ENCODE measurements around the gene FOXA1.

Gene FOXA1

GRCh38 chr14:37620856-37621255 lies 25.8 kb upstream of the FOXA1 start:
- Histone ChIP-seq H3K9me3 (replicated peaks; ENCODE audit: low read length) (peaks cover 4% of the 10 kb centered on the region), H3K36me3 (ENCODE audit: insufficient read depth, low read length) (no peaks in the 10 kb centered on the region), H3K4me1 (ENCODE audit: control insufficient read depth, insufficient read depth, low read length) (peaks cover 20% of the 10 kb centered on the region), H3K4me2 (ENCODE audit: low read length) (no peak overlapping the region), H3K4me3 (ENCODE audit: low read length) (no peak overlapping the region), H3K27me3 (ENCODE audit: control insufficient read depth, insufficient read depth, low read length) (no peaks in the 10 kb centered on the region), H3K9ac (ENCODE audit: low read depth, low read length) (no peak overlapping the region)

GRCh38 chr14:37618498-37619028 lies 23.5 kb upstream of the FOXA1 start:
- Histone ChIP-seq H3K4me2 (ENCODE audit: low read length) (no peak overlapping the region), H3K9me3 (replicated peaks; ENCODE audit: low read length) (peaks cover 14% of the 10 kb centered on the region), H3K9ac (ENCODE audit: low read depth, low read length) (no peak overlapping the region), H3K4me1 (ENCODE audit: control insufficient read depth, insufficient read depth, low read length) (peaks cover 16% of the 10 kb centered on the region), H3K36me3 (ENCODE audit: insufficient read depth, low read length) (no peaks in the 10 kb centered on the region), H3K4me3 (ENCODE audit: low read length) (no peak overlapping the region), H3K27me3 (ENCODE audit: control insufficient read depth, insufficient read depth, low read length) (no peaks in the 10 kb centered on the region)

GRCh38 chr14:37617864-37618365 lies 22.9 kb upstream of the FOXA1 start:
- Histone ChIP-seq H3K4me3 (ENCODE audit: low read length) (no peak overlapping the region), H3K9me3 (replicated peaks; ENCODE audit: low read length) (peaks cover 14% of the 10 kb centered on the region), H3K36me3 (ENCODE audit: insufficient read depth, low read length) (no peaks in the 10 kb centered on the region), H3K27me3 (ENCODE audit: control insufficient read depth, insufficient read depth, low read length) (peaks cover 1% of the 10 kb centered on the region), H3K4me1 (ENCODE audit: control insufficient read depth, insufficient read depth, low read length) (peaks cover 9% of the 10 kb centered on the region), H3K9ac (ENCODE audit: low read depth, low read length) (no peak overlapping the region), H3K4me2 (ENCODE audit: low read length) (no peak overlapping the region)

- H3K9me3 ChIP-seq (replicated peaks; ENCODE audit: low read length), result peaks cover 14% of the 10 kb centered on the region
- H3K4me3 ChIP-seq (ENCODE audit: low read length), result no peak overlapping the region
- peaks cover 11% of the 10 kb centered on the region for H3K27me3 ChIP-seq (ENCODE audit: control insufficient read depth, insufficient read depth, low read length)
- H3K4me2 ChIP-seq (ENCODE audit: low read length), result no peak overlapping the region
- no peaks in the 10 kb centered on the region for H3K36me3 ChIP-seq (ENCODE audit: insufficient read depth, low read length)
- H3K9ac ChIP-seq (ENCODE audit: low read depth, low read length), result no peak overlapping the region
- H3K4me1 ChIP-seq (ENCODE audit: control insufficient read depth, insufficient read depth, low read length), result no peaks in the 10 kb centered on the region
Measured at GRCh38 chr14:37616853-37617252, 21.8 kb upstream of the FOXA1 start.

GRCh38 chr14:37615582-37616289 lies 20.7 kb upstream of the FOXA1 start:
- Histone ChIP-seq H3K4me3 (ENCODE audit: low read length) (no peak overlapping the region), H3K4me1 (ENCODE audit: control insufficient read depth, insufficient read depth, low read length) (no peaks in the 10 kb centered on the region), H3K36me3 (ENCODE audit: insufficient read depth, low read length) (no peaks in the 10 kb centered on the region), H3K9me3 (replicated peaks; ENCODE audit: low read length) (peaks cover 14% of the 10 kb centered on the region), H3K4me2 (ENCODE audit: low read length) (no peak overlapping the region), H3K9ac (ENCODE audit: low read depth, low read length) (no peak overlapping the region), H3K27me3 (ENCODE audit: control insufficient read depth, insufficient read depth, low read length) (peaks cover 22% of the 10 kb centered on the region)

- Histone ChIP-seq H3K27me3 (ENCODE audit: control insufficient read depth, insufficient read depth, low read length) (peaks cover 69% of the 10 kb centered on the region), H3K4me1 (ENCODE audit: control insufficient read depth, insufficient read depth, low read length) (no peaks in the 10 kb centered on the region), H3K4me3 (ENCODE audit: low read length) (no peak overlapping the region), H3K9me3 (replicated peaks; ENCODE audit: low read length) (peaks cover 12% of the 10 kb centered on the region), H3K36me3 (ENCODE audit: insufficient read depth, low read length) (no peaks in the 10 kb centered on the region), H3K9ac (ENCODE audit: low read depth, low read length) (no peak overlapping the region), H3K4me2 (ENCODE audit: low read length) (peak overlapping the region; percentile 37)
Measured at GRCh38 chr14:37610945-37611523, 16.0 kb upstream of the FOXA1 start.

- Histone ChIP-seq H3K4me1 (ENCODE audit: control insufficient read depth, insufficient read depth, low read length) (no peaks in the 10 kb centered on the region), H3K9me3 (replicated peaks; ENCODE audit: low read length) (no peaks in the 10 kb centered on the region), H3K4me2 (ENCODE audit: low read length) (no peak overlapping the region), H3K4me3 (ENCODE audit: low read length) (no peak overlapping the region), H3K27me3 (ENCODE audit: control insufficient read depth, insufficient read depth, low read length) (peaks cover 92% of the 10 kb centered on the region), H3K9ac (ENCODE audit: low read depth, low read length) (no peak overlapping the region), H3K36me3 (ENCODE audit: insufficient read depth, low read length) (no peaks in the 10 kb centered on the region)
Measured at GRCh38 chr14:37608649-37609048, 13.6 kb upstream of the FOXA1 start.

- H3K4me3 ChIP-seq (ENCODE audit: low read length), result no peak overlapping the region
- H3K9me3 ChIP-seq (replicated peaks; ENCODE audit: low read length), result no peaks in the 10 kb centered on the region
- no peaks in the 10 kb centered on the region for H3K36me3 ChIP-seq (ENCODE audit: insufficient read depth, low read length)
- H3K9ac ChIP-seq (ENCODE audit: low read depth, low read length), result no peak overlapping the region
- no peaks in the 10 kb centered on the region for H3K4me1 ChIP-seq (ENCODE audit: control insufficient read depth, insufficient read depth, low read length)
- no peak overlapping the region for H3K4me2 ChIP-seq (ENCODE audit: low read length)
- peaks cover 99% of the 10 kb centered on the region for H3K27me3 ChIP-seq (ENCODE audit: control insufficient read depth, insufficient read depth, low read length)
Measured at GRCh38 chr14:37606678-37607077, 11.6 kb upstream of the FOXA1 start.

GRCh38 chr14:37603688-37604251 lies 8.7 kb upstream of the FOXA1 start:
- Histone ChIP-seq H3K9ac (ENCODE audit: low read depth, low read length) (no peak overlapping the region), H3K9me3 (replicated peaks; ENCODE audit: low read length) (no peaks in the 10 kb centered on the region), H3K36me3 (ENCODE audit: insufficient read depth, low read length) (no peaks in the 10 kb centered on the region), H3K4me1 (ENCODE audit: control insufficient read depth, insufficient read depth, low read length) (no peaks in the 10 kb centered on the region), H3K4me2 (ENCODE audit: low read length) (no peak overlapping the region), H3K4me3 (ENCODE audit: low read length) (no peak overlapping the region), H3K27me3 (ENCODE audit: control insufficient read depth, insufficient read depth, low read length) (peaks cover 99% of the 10 kb centered on the region)

GRCh38 chr14:37602605-37603453 lies 7.8 kb upstream of the FOXA1 start:
- Histone ChIP-seq H3K36me3 (ENCODE audit: insufficient read depth, low read length) (no peaks in the 10 kb centered on the region), H3K4me1 (ENCODE audit: control insufficient read depth, insufficient read depth, low read length) (peaks cover 3% of the 10 kb centered on the region), H3K4me3 (ENCODE audit: low read length) (no peak overlapping the region)

GRCh38 chr14:37601865-37602264 lies 6.8 kb upstream of the FOXA1 start:
- H3K27me3 ChIP-seq (ENCODE audit: control insufficient read depth, insufficient read depth, low read length), result peaks cover 99% of the 10 kb centered on the region
- no peak overlapping the region for H3K4me2 ChIP-seq (ENCODE audit: low read length)
- no peaks in the 10 kb centered on the region for H3K36me3 ChIP-seq (ENCODE audit: insufficient read depth, low read length)
- peaks cover 3% of the 10 kb centered on the region for H3K4me1 ChIP-seq (ENCODE audit: control insufficient read depth, insufficient read depth, low read length)
- no peak overlapping the region for H3K9ac ChIP-seq (ENCODE audit: low read depth, low read length)
- peaks cover 2% of the 10 kb centered on the region for H3K9me3 ChIP-seq (replicated peaks; ENCODE audit: low read length)
- no peak overlapping the region for H3K4me3 ChIP-seq (ENCODE audit: low read length)

More at GRCh38 chr14:37602605-37603453, 7.8 kb upstream of the FOXA1 start:
- H3K4me2 ChIP-seq (ENCODE audit: low read length), result no peak overlapping the region
- H3K9me3 ChIP-seq (replicated peaks; ENCODE audit: low read length), result peaks cover under 1% of the 10 kb centered on the region
- peaks cover 99% of the 10 kb centered on the region for H3K27me3 ChIP-seq (ENCODE audit: control insufficient read depth, insufficient read depth, low read length)
- H3K9ac ChIP-seq (ENCODE audit: low read depth, low read length), result no peak overlapping the region
